Left ventricle myocardium superior (tissue), 1 donor: ENCODE data around the gene UQCR11. TPM values are rescaled to one million over a fixed set of nuclear protein-coding genes. Genes with fewer than 3 reads are reported as not detected.

Experiments
- ATAC-seq: fragments of 200-7000 bp; cut with Tn5 transposase; one replicate; pipeline ENCODE4 v1.9.1; 2020; ENCODE audit warnings: mild to moderate bottlenecking, moderate library complexity
- DNase-seq: peaks from one replicate; pipeline ENCODE4 v3.0.0-alpha.2; 2020
- intact Hi-C: fragments of 100-400 bp; cut with micrococcal nuclease; formaldehyde crosslinking; loops from one replicate; pipeline ENCODE4 v1.11.0; 2022
- total RNA-seq: library from RNA; stranded (reverse); fragmentation: NEBNext Ultra II Directional; extraction: Animal tissue kit (Norgen Biotek cat#: 25700); gene quantifications from one replicate; pipeline ENCODE4 v1.2.1, GENCODE V29; 2021
- donor health status: DM: no; HTN: yes; CAD: no; lungs with severe emphysema.

The UQCR11 gene
- total RNA-seq, 1 donor from 2014 or later: 1,120 TPM

DNA sequence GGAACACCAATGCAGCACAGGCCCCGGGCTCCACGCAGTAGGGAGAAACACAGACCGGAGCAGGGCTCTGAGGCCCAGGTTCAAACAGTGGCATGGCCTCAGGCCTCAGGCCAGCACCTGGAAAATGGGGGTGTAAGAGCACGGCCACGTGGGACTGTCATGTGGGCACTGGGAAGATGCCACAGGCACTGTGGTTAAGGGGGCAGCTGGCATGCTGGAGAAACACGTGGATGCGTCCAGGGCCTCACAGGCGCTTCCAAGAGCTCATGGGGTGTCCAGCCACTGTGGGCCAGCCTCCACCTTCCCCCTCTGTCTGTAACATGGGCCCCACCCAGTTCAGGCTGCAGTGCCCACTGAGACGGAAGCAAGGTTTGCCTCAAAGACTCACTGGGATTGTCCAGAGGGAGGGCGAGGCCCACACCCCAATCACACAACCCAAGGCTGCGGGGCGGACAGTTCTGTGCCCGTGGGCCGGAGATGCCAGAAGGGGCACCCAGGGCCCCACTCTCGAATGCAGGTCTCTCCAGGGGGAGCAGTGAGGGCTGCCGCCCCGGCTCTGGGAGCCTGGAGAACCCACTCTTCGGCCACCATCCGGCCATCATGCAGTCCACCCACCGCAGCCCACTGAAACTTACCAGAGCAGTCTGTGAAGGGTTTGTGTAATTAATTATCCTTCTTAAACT, 6.3 kb downstream of the UQCR11 start:
- ATAC-seq (no peak), DNase-seq (no peak)
- intact Hi-C loops: no loop called here

DNA sequence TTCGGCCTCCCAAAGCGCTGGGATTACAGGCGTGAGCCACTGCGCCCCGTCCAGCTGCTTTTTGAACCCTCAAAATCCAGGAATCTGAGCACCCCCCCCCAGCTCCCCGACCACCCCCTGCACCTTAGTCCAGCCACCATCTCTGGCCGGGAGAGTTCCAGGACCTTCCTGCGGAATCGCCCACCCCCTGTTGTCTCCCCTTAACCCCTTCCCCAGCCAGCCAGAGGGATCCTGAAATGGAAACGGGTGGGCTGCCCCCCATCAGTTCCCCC, 11.8 kb downstream of the UQCR11 start:
- DNase-seq (no peak), ATAC-seq (no peak)
- intact Hi-C loops: no loop called here

DNA sequence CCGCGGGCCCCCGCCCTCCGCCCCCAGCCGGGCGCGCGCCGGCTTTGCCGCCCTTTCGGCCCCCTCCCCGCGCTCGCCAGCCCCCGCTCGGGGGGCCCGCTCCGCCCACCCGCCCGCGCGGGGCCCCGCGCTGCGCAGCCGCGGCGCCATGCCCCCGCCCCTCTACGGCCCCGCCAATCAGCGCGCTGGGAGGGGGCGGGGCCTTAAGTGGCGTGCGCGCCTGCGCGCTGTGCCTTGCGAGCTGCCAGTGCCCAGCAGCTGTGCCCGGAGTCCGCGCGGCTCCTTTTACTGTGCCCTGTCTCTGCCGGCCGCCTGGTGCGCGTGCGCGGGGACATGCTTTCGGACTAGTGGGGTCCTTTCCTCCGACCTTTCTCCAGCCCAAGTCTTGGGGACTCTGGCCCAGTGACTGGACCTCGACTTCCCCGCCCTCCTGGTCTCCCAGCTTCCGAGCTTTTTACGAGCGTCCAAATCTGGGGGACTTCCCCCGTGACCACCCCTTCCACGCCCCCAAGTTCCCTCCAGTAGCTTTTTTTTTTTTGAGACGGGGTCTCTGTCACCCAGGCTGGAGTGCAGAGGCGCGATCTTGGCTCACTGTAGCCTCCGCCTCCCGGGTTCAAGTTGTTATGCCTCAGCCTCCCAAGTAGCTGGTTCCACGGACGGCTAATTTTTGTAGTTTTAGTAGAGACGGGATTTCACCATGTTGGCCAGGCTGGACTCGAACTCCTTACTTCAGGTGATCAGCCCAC, 12.3 kb downstream of the UQCR11 start, which contains the start of gene MBD3:
Gene MBD3 (minus strand): TSS at position 111 of the 746 bp plus-strand sequence. CDS start 234 bp downstream, outside the sequence.
- intact Hi-C loops: no loop called here
- DNase-seq (peak; percentile 96), ATAC-seq (peak; percentile 92)

DNA sequence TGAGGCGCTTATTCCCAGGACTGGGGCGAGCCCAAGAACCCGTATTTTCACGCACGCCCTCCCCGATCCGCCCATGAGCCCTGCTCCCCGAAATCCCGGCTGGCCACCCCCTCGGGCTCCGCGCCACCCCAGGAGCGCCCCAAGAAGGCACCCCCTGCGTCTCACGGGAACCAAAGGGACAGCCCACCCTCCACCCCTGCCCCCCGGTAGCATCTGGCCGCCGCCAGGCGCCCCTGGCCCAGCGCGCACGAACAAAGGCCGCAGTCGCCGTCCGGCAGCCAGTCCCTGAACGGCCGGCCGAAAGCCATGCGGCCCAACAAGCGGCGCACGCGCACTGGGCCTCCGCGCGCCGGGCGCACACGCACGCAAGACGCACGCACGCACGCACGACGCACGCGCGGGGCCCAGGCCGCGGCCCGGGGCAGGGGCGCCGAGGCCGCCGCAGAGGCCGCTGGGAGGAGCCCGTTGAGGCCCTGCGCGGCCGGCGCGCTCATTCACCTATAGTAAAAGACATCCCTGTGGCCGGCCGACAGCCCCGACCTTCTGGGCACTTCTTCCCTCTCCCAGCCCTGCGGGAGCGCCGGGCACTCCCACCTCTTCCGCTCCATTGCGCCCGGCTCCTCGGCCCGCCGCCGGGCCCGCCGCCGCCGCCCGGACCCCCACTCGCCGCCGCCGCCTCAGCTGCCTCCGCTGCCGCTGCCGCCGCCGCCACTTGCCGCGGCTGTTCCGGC, 13.1 kb downstream of the UQCR11 start:
- ATAC-seq: peak; percentile 85
- DNase-seq: peak; percentile 95
- intact Hi-C loops: no loop called here

DNA sequence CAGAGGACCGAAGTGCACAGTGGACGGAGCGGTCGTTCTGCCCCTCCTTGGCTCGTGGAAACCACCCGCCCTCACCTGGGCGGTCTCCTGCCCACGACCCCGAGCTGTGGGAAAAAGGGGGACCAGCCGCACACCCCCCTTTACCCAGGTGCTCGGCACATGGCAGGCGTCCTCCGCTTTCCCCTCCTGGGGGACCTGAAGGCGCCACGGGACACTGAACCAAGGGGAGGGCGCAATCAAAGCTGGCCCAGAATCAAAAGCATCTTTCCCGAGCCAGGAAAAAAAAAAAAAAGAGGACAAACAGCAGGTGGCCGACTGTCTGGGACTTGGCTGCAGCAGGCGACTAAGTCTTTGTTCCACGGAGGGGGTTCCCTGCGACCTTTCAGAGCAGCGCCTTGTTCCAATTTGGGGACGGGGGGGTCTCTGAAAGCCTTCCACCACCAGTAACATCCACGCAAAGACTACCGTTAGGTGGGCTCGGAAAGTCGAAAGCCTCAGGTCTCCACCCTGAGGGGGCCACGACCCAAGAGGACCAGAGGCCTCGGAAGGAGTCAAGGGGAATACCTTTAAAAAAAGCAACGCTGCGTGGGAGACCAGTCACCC, 13.7 kb downstream of the UQCR11 start:
- intact Hi-C loops: no loop called here
- DNase-seq: no peak
- no peak for ATAC-seq

DNA sequence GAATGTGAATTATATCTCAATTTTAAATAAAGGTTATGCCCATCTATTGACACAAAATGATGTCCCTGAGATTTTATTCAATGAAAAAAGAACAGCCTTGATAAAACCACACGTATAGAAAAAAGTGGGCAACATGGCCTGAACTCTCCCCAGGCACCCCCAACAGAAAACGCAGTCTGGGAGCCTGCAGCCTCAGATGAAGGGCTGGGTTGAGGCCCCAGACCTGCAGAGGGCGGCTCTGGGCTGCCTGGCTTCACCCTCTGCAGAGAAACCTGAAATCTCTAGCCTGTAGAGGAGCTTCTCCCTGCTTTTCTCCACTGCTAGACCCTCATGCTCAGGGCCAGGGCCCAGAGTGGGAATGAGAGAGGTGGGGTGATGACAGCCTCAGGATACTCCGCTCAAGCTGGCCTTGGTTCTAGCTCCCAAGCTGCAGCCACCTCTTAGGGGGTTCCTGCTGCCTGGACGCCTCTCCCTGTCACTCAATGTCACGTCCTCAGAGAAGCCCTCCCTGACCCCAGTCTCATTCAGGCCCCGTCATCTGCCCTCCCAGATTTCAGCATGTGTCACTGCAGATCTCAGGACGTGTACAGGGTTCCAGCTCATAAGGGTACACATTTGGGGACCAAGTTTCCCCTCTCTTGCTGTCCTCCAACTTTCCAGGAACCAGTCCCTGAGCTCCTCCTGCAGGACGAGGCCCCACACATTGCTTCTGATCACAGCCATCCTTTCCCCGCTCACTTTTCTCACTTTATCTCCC, 14.4 kb downstream of the UQCR11 start:
- ATAC-seq (no peak), DNase-seq (no peak)
- intact Hi-C loops: no loop called here

DNA sequence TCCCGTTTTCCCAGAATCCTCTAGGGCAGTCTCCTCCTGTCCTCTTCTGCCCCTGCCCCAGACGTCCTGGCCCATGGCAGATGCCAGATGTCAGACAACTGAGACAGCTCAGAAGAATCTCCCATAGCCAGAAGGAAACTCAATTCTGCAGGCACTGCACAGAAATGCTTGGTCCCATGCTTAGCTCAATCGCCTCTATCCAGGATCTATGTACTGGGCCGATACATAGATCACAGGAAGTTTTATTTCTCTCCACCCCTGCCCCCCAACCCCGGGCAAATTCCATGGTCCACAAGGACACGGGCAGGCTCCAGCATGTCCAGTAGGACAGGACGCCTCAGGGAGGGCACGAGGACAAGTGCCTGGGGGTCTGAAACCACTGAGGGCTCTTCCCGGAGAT, 17.4 kb downstream of the UQCR11 start:
- ATAC-seq: no peak
- intact Hi-C loops: no loop called here
- DNase-seq: no peak

DNA sequence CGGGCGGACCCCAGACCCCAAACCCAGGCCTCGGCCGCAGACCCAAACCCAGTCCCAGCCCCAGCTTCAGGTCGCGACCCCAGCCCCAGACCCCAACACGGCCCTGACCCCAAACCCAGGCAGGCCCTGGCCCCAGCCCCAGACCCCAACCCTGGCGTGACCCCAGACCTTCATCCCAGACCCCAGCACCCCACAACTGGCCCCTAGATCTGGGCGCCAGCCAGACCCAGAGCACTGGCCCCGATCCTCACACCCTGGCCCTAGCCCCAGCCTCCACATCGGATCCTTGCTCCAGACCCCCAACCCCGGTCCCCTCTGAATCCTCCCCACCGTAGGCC, 20.1 kb downstream of the UQCR11 start:
- DNase-seq: no peak
- intact Hi-C loops: no loop called here
- no peak for ATAC-seq

DNA sequence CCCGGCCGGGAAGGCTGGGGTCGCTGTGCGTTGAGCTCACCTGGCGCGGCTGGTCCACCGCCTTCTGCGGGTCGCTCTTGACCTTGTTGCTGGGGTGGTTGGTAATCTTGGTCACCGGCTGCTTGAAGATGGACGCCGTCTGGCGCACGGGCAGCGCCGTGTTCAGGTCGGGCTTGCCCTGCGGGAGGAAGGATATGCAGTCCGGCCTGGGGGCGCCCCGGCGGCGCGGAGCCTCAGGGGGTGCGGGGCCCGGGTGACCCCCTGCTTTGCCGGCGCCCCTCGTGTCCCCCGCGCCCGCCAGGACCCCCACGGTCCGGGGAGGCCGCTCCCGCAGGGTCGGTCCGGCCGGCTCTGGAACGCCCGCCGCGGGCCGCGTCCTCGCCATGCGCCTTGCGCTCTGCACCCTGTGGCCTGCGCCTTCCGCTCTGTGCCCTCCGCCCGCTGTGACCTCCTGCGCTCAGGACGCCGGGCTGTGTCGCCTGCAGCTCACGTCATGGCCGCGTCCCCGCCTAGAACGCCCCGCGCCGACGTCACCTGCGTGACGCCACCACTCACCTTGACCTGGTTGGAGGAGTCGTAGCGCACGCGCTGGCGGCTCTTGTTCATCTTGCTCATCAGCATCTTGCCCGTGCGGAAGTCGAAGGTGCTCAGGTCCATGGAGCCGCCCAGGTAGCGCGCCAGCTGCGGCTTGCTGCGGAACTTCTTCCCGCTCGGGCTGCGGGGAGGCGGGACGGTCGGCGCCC, 20.6 kb downstream of the UQCR11 start:
- intact Hi-C loops: no loop called here
- DNase-seq (no peak), ATAC-seq (peak; percentile 40)

DNA sequence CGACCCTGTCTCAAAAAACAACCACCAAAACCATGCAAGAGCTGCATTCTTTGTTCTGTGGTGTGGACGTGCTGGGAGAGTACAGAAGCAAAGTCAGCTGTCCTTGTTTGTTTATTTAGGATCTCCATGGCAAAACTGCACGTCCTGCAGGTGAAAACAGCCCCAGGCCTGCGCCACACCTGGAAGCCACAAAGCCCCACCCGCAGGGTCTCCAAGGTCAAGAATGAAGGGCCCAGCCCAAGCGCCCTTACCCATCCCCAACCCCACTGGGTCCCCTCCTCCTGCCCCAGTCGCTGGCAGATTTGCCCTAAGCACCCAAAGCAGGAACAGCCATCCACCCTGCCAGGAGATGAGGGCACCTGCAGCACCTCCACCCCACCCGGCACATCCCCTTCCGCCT, 23.1 kb downstream of the UQCR11 start:
- intact Hi-C loops: no loop called here
- DNase-seq (no peak), ATAC-seq (no peak)

DNA sequence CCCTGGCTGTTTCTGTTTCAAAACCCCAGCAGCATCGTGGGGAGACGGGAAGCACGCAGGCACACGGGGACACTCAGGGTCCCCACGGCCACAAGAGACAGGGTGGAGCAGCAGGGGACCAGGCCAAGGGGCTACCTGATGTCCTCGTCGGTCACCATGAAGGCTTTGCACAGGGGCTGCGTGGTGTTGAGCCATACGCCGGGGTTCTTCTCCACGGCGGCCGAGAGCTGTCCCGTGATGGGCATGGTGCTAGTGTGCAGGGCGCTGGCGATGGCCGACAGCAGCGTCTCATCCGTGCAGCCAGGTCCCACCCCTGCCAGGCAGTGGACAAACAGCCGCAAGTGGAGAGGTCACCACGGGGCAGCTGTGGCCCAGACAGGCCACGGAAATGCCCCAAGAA, 24.3 kb downstream of the UQCR11 start:
- intact Hi-C loops: no loop called here
- no peak for ATAC-seq
- no peak for DNase-seq

DNA sequence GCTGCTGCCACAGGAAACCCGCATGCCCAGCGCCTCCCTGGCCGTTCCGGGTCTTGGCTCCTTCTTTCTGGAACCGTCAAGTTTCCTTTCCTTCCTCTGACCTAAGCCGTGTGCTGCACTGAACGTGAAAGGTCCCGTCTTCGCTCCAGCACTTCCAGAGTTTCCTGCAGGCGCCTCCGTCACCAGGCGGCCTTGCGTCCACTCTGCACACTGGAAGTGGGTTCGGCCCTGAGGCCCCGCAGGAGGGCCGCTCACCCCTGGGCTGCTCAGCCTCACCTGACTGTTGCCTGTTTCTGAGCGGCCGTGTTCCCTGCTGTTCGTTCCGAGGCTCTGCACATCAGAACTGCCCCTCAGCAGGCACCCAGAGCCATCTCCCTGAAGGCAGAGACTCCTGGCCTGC, 24.9 kb downstream of the UQCR11 start:
- ATAC-seq (no peak), DNase-seq (no peak)
- intact Hi-C loops: no loop called here

DNA sequence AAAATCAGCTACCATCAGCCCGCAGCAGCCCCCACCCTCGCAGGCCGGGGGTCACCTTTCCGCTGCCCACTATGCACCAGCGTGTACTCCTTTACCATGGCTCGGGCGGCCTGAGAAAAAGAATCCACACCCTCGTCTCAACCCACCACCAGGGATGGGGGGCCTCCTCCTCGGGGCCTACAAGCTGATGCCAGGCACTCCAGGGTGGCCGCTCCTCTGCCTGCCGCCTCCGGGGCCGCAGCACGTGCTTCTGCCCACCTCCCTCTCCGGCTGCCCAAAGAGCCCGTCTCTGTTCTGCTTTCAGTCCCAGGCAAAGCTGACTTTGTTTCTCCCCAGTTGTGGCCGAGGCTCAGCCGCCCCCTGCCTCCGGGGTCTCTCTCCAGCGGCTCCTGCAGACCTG, 26.0 kb downstream of the UQCR11 start:
- intact Hi-C loops: no loop called here
- ATAC-seq: no peak

DNA sequence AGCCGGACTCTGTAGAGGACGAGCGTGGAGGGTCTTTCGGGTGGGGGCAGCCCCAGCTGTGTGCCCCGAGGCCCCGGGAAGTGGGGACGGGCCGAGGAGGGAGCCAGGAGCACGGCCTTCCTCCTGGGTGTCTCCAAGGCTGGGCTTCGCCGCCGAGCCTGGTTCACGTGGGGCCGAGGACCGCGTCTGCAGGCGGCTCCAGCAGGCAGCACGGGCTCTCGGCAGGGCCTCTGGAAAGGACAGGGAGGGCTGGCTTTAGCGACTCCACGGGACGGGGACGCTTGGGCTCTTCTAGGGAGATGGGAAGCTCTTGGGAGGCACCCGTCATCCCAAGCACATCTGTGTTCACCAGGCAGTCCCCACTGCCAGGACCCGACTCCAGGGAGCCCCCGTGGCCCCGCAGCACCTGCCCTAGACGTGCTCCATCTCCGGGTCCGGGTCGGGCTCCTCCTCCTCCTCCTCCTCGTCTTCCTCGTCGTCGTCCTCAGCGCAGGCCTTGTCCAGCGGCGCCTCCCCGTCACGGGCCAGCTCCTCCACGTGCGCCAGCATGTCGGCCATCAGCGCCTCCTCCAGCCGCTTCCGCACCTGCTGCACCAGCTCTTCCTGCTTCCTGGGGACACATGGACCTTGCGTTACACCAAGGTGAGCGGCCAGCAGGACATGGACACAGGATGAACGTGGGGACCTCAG, 27.2 kb downstream of the UQCR11 start:
- no peak for DNase-seq
- ATAC-seq: peak; percentile 34
- intact Hi-C loops: no loop called here

More for the DNA sequence above, 26.0 kb downstream of the UQCR11 start:
- DNase-seq: no peak

DNA sequence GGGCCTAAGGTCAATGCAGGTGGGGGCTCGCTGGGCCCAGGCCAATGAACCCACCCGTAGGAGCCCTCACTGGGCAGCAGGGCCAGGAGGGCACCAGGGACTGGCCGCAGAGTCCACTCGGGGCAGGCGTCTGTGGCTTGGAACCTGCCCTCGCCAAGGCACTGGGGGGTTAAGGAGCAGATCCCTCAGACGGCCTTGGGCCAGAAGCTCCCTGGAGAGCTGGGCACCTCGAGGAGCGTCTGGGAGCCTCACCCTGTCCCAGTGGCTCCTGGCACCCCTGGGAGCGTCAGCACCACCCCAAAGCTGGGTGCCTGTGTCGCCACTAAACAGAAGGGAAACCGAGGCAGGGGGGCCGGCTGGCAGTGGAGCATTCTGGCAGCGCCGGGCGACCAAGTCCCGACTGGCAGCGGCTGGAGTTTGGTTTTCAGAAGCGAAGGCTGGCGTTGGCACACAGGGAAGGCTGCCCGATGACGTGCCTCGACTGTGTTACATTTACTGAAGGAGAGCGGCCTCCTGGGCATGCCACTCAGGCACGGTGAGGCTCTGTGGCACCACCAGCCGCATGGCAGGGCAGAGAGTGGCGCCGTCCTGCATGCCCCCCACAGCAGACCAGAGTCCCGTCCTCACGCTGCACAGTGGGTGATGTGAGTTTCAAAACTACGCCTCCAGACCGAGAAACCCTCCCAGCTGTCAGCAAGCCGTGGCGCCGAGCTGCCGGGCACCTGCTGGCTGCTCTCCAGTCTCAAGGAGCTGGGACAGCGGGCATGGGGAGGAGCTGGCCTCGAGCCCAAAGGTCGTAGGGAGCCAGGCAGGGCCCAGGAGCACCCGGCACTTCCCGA, 28.0 kb downstream of the UQCR11 start:
- ATAC-seq: peak; percentile 71
- intact Hi-C loops: no loop called here
- DNase-seq: peak; percentile 82

DNA sequence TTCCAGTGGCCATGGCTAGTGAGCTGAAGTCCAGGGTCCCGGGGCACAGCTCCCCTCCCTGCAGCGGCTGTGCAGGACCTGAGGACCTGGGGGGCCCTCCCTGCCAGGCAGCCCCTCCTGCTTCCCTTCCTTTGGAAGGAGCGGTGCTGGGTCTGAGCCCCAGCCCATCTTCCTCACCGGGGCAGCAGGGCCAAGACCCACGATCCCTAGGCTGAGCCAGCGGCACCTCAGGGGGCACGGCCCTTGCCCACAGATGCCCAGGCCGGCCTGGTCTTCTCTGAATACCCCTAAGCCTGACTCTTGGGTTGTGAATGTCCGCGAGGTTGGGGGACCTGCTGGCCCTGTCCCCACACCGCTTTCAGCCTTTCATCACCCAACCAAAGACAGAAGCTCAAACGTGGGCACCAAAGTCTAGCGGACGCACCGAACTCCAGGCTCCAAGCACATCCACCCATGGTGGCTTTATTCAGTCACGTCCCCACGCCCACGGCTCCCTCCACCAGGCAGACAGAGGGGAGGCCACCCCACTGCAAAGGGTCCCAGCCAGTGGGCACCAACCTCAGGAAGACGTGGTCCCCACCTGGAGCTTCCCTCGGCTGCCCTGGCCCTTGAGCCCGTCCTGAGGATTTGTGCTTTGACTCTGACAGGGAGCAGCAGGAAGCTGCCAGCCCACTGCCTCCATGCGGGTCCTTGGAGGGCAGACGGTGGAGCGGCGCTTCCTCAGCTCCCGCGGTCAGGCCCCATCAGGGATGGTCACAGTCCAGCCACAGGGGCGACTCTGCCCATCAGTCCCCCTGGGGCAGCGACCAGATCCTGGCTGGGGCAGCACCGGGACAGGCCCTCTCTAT, 28.8 kb downstream of the UQCR11 start:
- intact Hi-C loops: no loop called here
- DNase-seq: no peak
- peak; percentile 9 for ATAC-seq
